ENCODE data around the gene HEATR5A. TPM values are rescaled to one million over a fixed set of nuclear protein-coding genes. Genes with fewer than 3 reads are reported as not detected.
A peak's percentile ranks its signal among the peaks of the same experiment; 100 is the strongest.
"Not testable (repeated sequence)": the region's sequence is repeated elsewhere in the genome, so short reads cannot be mapped to it uniquely, and the experiment has no call there.

The HEATR5A gene
- polyA plus RNA-seq (ENCODE audit: insufficient read length in 12 of 12) = 10 to 100 TPM in 11 of 12 donors, not detected in 1; 12.5 to 21.9 (median 17.6) TPM
- long read RNA-seq, donor 1, partial matches to known transcripts = 0 of 4 reads
- long read RNA-seq, donor 1, other reads (novel, unspliced or antisense) = 0 of 4 reads
- long read RNA-seq, donor 2, partial matches to known transcripts = 0 of 2 reads
- long read RNA-seq, donor 2, other reads (novel, unspliced or antisense) = 0 of 2 reads
- long read RNA-seq, donor 3, partial matches to known transcripts = 0 of 1 reads
- long read RNA-seq, donor 3, other reads (novel, unspliced or antisense) = 0 of 1 reads
- long read RNA-seq, donor 4 = 0 reads
- long read RNA-seq, donor 5, transcript HEATR5A-201 (3 exons, 507 nt) = major isoform, 7 of 7 reads
- long read RNA-seq, donor 5, partial matches to known transcripts = 0 of 7 reads
- long read RNA-seq, donor 5, other reads (novel, unspliced or antisense) = 0 of 7 reads
- long read RNA-seq, donor 6, partial matches to known transcripts = 0 of 2 reads
- long read RNA-seq, donor 6, other reads (novel, unspliced or antisense) = 0 of 2 reads
- long read RNA-seq, donor 7, partial matches to known transcripts = 0 of 2 reads
- long read RNA-seq, donor 7, other reads (novel, unspliced or antisense) = 0 of 2 reads
- long read RNA-seq, donor 8, partial matches to known transcripts = 0 of 1 reads
- long read RNA-seq, donor 8, other reads (novel, unspliced or antisense) = 0 of 1 reads
- long read RNA-seq, donor 9, partial matches to known transcripts = 0 of 1 reads
- long read RNA-seq, donor 9, other reads (novel, unspliced or antisense) = 0 of 1 reads
- long read RNA-seq, donor 10, partial matches to known transcripts = 0 of 3 reads
- long read RNA-seq, donor 10, other reads (novel, unspliced or antisense) = 0 of 3 reads
- long read RNA-seq, donor 11, partial matches to known transcripts = 0 of 1 reads
- long read RNA-seq, donor 11, other reads (novel, unspliced or antisense) = 0 of 1 reads

DNA sequence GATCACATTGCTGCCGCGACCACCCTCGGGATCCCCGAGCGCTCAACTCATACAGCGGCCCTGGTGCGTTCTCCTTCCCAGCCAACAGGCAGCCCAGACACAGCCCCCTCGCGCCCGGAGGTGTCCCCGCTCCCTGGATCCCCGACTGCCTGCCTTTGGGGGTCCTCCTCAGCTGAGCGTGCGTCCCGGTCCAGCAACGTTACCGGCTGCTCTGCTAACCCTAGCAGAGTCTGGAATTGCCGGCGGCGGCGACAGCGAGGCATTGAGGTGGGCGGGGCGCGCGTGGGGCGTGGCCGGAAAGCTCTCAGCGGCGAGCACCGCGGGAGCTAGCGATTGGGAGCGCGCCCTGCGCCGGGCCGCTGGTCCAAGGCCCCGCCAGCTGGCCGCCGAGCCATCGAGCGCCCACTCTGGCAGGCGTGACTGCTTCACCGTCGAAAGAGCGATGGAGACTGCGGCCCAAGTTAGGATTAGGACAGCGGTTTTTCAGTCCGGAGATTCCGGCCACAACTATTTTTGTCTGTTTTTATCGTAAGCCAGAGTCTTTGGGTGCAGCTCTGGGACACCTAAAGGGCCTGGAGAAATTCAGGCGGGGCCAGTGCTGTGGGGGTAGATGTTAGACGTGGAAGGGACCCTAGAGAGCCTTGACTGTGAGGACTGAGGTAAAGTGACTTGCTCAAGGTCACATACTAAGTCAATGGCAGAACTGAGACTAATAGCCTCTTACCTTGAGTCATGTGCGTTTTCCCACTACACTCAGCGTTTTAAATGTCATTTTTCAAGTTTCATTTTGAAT lies at the start of gene HEATR5A:
Gene HEATR5A (minus strand): TSS at position 232 of the 793 bp plus-strand sequence. CDS start 17,575 bp downstream, outside the sequence.
- DNase-seq = peak; percentile 97

DNA sequence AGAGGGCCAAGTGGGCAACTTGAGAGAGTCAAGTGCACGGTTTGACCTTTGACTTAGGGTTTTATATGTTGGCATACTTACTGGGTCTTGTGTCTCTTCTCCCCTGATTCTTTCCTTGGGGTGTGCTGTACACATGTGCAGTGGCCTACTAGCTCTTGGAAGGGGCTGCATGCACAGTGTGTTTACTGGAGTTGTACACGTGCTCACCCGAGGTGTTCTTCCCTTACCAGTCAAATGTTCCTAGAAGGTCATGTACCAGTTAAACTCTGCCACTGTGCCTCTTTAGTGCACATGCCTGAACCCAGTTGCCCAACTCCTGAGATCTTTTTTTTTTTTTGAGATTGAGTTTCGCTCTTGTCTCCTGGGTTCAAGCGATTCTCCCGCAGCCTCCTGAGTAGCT lies 46.2 kb upstream of the HEATR5A start:
- no peak for DNase-seq

DNA sequence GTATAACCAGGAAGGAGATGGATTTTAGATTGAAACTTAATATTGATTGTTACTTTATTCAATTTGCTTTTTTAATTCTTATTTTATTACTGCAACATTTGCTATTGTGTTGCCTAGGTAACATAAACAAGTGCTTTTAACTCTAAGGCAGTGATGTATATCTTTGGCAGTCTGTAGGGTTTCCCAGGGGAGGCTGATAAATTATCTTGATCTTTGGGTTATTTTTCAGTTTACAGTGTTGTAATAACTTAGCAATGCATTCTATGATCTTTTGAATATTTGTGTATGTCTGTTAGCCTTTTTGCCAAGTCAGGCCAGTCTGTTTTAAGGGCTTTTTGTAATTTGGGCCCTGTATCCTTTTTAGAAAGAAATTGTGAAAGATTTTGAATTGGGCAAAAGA lies 44.8 kb upstream of the HEATR5A start:
- DNase-seq = peak; percentile 59

DNA sequence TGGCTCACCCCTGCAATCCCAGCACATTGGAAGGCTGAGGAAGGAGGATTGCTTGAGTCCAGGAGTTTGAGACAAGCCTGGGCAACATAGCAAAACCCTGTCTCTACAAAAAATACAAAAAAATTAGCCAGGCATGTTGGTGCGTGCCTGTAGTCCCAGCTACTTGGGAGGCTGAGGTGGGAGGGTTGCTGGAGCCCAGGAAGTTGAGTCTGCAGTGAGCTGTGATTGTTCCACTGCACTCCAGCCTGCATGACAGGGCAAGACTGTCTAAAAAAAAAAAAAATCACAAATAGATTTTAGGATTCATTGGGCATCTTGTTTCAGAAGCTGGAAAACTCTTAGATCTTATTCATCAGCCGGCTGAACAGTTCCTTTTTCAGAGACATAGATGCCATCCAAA lies 42.1 kb upstream of the HEATR5A start:
- not testable (repeated sequence) for DNase-seq

DNA sequence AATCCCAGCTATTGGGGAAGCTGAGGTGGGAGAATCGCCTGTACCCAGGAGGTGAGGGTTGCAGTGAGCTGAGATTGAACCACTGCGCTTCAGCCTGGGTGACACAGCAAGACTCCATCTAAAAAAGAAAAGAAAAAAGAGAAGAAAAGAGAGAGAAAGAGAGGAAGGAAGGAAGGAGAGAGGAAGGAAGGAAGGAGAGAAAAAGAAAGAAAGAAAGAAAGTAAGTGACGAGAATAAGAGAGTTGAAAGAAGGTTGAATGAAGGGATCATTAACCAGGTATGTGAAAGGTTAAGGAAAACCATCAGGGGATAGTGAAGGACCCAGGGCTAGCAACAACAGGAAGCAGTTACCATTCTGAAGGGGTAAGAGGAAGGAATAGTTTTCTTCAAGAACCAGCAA lies 41.2 kb upstream of the HEATR5A start:
- DNase-seq = no peak

- no peak for DNase-seq
These were observed 37.6 kb upstream of the HEATR5A start for GRCh38 chr14:31457665-31458659.

GRCh38 chr14:31456841-31457664 lies 36.7 kb upstream of the HEATR5A start, which contains the start of gene DTD2:
Gene DTD2, minus strand, starts transcription at chr14:31457506. Its CDS starts 113 bp downstream, at chr14:31457393.
- DNase-seq = peak; percentile 97

DNA sequence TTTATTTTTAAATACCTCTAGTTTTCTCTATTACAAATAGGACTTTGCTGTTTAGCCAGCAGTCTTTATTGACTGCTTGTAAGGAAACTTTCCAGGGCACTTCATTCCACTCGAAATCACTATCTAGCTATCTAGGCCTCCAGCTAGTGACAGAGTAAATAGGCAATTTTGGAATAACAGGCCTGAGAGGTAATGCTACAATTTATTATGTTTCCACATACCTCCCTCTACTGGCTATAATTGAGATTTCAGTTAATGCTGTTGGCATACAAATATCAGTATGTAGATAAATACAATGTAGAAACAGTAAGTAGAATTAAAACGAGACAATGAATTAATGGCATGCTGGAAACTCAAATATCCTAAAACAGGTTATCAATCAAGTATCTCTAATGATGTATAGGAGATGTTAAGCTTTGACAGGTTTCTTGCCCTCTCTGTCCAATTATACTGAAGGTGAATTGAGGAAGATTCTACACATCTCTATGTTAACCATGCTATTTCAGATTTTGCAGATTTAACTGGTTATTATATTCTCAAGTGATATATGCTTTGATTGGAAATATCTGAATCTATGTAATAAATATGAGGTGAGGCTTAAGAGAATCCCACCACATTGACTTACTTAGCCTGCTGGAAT lies 29.7 kb upstream of the HEATR5A start:
- peak; percentile 25 for DNase-seq

DNA sequence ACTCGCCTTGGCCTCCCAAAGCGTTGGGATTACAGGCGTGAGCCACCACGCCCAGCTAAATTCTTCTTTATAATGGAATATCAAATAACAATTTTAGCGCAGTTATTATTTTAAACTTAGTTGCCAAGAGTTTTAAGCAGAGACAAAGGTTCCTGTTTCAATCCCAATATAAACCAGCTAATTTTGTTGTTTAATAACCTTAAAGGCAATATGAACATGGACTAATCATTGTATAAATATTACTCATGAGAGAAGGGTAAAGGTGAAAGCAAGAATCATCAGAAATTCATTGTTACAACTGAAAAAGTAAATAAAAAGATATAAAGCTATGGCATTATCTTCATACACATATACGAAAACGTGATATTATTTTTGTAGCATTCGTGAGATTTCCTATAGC lies 28.8 kb upstream of the HEATR5A start:
- DNase-seq = no peak

GRCh38 chr14:31445703-31446102 lies 25.4 kb upstream of the HEATR5A start:
- no peak for DNase-seq

DNA sequence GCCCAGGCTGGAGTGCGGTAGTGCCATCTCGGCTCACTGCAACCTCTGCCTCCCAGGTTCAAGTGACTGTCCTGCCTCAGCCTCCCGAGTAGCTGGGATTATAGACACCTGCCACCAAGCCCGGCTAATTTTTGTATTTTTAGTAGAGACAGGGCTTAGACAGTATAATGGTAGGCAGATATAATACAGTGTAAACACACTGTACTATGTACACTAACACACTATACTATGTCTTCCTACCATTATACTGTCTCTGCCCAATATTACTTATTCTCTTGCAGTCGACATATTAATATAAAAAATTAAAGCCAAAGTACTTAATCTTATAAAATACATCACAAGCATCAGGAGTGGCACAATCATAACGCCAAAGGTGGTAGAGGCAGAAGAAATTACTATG lies 21.9 kb upstream of the HEATR5A start:
- DNase-seq = no peak

- DNase-seq = no peak
These were observed 21.1 kb upstream of the HEATR5A start for GRCh38 chr14:31441273-31442111.

DNA sequence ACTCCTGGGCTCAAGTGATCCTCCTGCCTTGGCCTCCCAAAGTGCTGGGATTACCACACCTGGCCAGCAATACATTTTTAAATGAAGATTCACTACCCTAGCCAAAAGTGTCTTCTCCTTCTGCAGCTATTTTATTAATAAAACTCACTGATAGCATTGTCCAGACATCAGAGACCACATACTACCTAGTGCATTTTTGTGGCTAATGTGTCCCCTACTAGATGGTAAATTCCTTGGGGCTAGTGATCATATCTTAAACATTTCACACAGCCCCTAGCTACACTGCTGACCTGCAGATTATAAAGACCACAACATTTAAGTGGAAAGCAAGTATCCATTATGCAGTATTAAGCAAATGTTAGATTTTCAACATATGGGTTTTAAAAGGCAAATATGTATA lies 19.9 kb upstream of the HEATR5A start:
- DNase-seq = no peak

DNA sequence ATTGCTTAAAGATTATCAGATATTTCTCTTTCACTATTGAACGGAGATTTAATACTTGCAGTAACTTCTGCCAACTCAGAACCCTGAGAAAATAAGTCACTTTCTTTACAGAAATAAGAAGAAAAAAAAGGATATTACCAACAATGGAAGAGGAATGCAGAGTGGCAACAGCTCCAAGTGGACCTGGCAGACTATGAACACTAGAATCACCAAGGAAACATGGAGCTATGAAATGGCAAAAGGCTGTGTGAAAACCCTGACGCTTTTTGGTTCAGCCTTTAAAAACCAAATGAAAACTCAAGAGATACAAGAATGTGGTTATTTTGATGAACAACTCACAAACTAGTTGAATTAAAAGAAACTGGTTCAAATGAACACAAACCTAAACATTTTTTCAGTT lies 19.2 kb upstream of the HEATR5A start:
- DNase-seq = no peak

- not testable (repeated sequence) for DNase-seq
These were observed 16.8 kb upstream of the HEATR5A start for GRCh38 chr14:31437045-31437691.

- no peak for DNase-seq
These were observed 14.9 kb upstream of the HEATR5A start for GRCh38 chr14:31435276-31435675.

DNA sequence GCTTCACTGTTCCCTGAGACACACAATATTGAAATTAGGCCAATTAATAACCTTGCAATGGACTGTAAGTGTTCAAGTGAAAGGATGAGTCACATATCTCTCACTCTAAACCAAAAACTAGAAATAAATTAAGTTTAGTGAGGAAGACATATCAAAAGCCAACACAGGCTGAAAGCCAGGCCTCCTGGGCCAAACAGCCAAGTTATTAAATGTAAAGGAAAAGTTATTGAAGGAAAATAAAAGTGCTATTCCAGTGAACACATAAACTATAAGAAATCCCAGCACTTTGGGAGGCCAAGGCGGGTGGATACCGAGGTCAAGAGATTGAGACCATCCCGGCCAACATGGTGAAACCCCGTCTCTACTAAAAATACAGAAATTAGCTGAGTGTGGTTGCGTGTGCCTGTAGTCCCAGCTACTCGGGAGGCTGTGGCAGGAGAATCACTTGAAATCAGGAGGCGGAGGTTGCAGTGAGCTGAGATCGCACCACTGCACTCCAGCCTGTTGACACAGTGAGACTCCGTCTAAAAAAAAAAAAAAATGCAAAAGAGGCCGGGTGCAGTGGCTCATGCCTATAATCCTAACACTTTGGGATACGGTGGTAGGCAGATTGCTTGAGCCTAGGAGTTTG lies 10.4 kb upstream of the HEATR5A start:
- DNase-seq = no peak

Measured in muscle of arm (tissue), 14 donors.